ENCODE measurements around the gene TXNDC5. TPM values are rescaled to one million over a fixed set of nuclear protein-coding genes. Genes with fewer than 3 reads are reported as not detected.
"Not testable (repeated sequence)": the region's sequence is repeated elsewhere in the genome, so short reads cannot be mapped to it uniquely, and the experiment has no call there.

The TXNDC5 gene
- total RNA-seq, 1 donor from 2014 or later = 38.7 TPM

- no peak for FAIRE-seq
- no peak for DNase-seq (ENCODE audit: low spot score in 2 of 2)
Measured at GRCh38 chr6:7897461-7898192, 13.0 kb downstream of the TXNDC5 start.

GRCh38 chr6:7896465-7896987 lies 14.1 kb downstream of the TXNDC5 start:
- no peak for DNase-seq (ENCODE audit: low spot score in 2 of 2)
- FAIRE-seq = no peak

GRCh38 chr6:7895125-7895423 lies 15.5 kb downstream of the TXNDC5 start:
- DNase-seq (ENCODE audit: low spot score in 2 of 2) (no peak), FAIRE-seq (no peak)

- FAIRE-seq = no peak
- no peak for DNase-seq (ENCODE audit: low spot score in 2 of 2)
Measured at GRCh38 chr6:7894262-7895124, 16.1 kb downstream of the TXNDC5 start.

- FAIRE-seq = no peak
- DNase-seq (ENCODE audit: low spot score in 2 of 2) = no peak
Measured at GRCh38 chr6:7893342-7893741, 17.2 kb downstream of the TXNDC5 start.

- FAIRE-seq; DNase-seq (ENCODE audit: low spot score in 2 of 2): not testable (repeated sequence)
Measured at GRCh38 chr6:7892367-7892766, 18.2 kb downstream of the TXNDC5 start.

GRCh38 chr6:7891078-7891872 lies 19.3 kb downstream of the TXNDC5 start:
- DNase-seq (ENCODE audit: low spot score in 2 of 2) (no peak), FAIRE-seq (no peak)

- FAIRE-seq (no peak), DNase-seq (ENCODE audit: low spot score in 2 of 2) (no peak)
Measured at GRCh38 chr6:7888587-7889357, 21.8 kb downstream of the TXNDC5 start.

- DNase-seq (ENCODE audit: low spot score in 2 of 2) = no peak
- FAIRE-seq = no peak
Measured at GRCh38 chr6:7887278-7887991, 23.2 kb downstream of the TXNDC5 start.

- DNase-seq (ENCODE audit: low spot score in 2 of 2) (no peak), FAIRE-seq (no peak)
Measured at GRCh38 chr6:7886132-7886531, 24.5 kb downstream of the TXNDC5 start.

GRCh38 chr6:7883381-7883780 lies 27.2 kb downstream of the TXNDC5 start:
- no peak for DNase-seq (ENCODE audit: low spot score in 2 of 2)
- FAIRE-seq = no peak

GRCh38 chr6:7882505-7883257 lies 27.9 kb downstream of the TXNDC5 start:
- FAIRE-seq (no peak), DNase-seq (ENCODE audit: low spot score in 2 of 2) (no peak)

GRCh38 chr6:7881765-7882500 lies 28.7 kb downstream of the TXNDC5 start:
- no peak for FAIRE-seq
- DNase-seq (ENCODE audit: low spot score in 2 of 2) = no peak

GRCh38 chr6:7880718-7881107 lies 29.9 kb downstream of the TXNDC5 start:
- DNase-seq (ENCODE audit: low spot score in 2 of 2) = no peak
- no peak for FAIRE-seq

GRCh38 chr6:7879980-7880717 lies 30.4 kb downstream of the TXNDC5 start:
- FAIRE-seq = no peak
- DNase-seq (ENCODE audit: low spot score in 2 of 2) = no peak

GRCh38 chr6:7879579-7879978 lies 31.0 kb downstream of the TXNDC5 start:
- no peak for DNase-seq (ENCODE audit: low spot score in 2 of 2)
- no peak for FAIRE-seq

- DNase-seq (ENCODE audit: low spot score in 2 of 2) (no peak), FAIRE-seq (no peak)
Measured at GRCh38 chr6:7879043-7879442, 31.5 kb downstream of the TXNDC5 start.
